AG04449 (cell line): ENCODE results near the gene SLC6A20.

Source experiments
- CTCF ChIA-PET: fragments of 350-600 bp; formaldehyde crosslinking; extraction: SDS; loops from one replicate; lab custom pipeline; 2021; ENCODE audit warnings: antibody characterized with exemption; lab: Yijun Ruan, JAX
- POLR2A ChIA-PET: fragments of 400-600, 350-600 bp; formaldehyde crosslinking; extraction: SDS; loops from one replicate; lab custom pipeline; 2020; ENCODE audit warnings: antibody characterized with exemption, inconsistent platforms; lab: Yijun Ruan, JAX
- DNase-seq: peaks from one replicate; pipeline ENCODE4 v3.0.0-alpha.2; 2010; ENCODE audit warnings: low read depth, low spot score
- H3K4me3 ChIP-seq: 2 replicates; pipeline ENCODE4 v1.5.1; 2011; ENCODE audit warnings: low read depth, mild to moderate bottlenecking, control low read depth, low read length
- TF ChIP-seq, protein P1 (sequence below): IDR thresholded peaks from one replicate; pipeline ENCODE4 v1.5.1; 2011; ENCODE audit warnings: mild to moderate bottlenecking, moderate library complexity, low read length, control low read depth, inconsistent platforms; ENCODE audit not compliant: insufficient read depth; ENCODE audit errors: missing control alignments

SLC6A20 gene

DNA sequence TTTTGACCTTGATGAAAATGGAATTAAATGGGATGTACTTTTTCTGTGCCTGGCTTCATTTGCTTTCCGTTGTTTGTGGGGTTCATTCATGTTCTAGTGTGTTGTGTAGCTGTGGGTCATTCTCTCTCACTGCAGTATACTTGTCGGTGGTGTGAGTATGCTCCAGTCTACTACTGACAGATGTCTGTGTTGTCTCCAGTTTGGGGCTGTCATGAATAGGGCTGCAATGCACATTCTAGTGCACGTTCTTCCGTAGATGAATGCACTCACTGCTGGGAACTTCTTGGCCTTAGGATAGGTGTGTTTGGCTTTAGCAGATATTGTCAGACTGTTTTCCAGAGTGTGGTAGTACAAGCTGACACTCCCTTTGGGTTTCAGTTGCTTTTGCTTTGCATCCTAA lies 1.7 kb upstream of the SLC6A20 start:
- ChIA-PET CTCF (no interaction called here), POLR2A (no interaction called here)
- TF ChIP-seq, protein P1, sequence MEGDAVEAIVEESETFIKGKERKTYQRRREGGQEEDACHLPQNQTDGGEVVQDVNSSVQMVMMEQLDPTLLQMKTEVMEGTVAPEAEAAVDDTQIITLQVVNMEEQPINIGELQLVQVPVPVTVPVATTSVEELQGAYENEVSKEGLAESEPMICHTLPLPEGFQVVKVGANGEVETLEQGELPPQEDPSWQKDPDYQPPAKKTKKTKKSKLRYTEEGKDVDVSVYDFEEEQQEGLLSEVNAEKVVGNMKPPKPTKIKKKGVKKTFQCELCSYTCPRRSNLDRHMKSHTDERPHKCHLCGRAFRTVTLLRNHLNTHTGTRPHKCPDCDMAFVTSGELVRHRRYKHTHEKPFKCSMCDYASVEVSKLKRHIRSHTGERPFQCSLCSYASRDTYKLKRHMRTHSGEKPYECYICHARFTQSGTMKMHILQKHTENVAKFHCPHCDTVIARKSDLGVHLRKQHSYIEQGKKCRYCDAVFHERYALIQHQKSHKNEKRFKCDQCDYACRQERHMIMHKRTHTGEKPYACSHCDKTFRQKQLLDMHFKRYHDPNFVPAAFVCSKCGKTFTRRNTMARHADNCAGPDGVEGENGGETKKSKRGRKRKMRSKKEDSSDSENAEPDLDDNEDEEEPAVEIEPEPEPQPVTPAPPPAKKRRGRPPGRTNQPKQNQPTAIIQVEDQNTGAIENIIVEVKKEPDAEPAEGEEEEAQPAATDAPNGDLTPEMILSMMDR = no peak
- H3K4me3 ChIP-seq = no peak overlapping the region
- DNase-seq = no peak

DNA sequence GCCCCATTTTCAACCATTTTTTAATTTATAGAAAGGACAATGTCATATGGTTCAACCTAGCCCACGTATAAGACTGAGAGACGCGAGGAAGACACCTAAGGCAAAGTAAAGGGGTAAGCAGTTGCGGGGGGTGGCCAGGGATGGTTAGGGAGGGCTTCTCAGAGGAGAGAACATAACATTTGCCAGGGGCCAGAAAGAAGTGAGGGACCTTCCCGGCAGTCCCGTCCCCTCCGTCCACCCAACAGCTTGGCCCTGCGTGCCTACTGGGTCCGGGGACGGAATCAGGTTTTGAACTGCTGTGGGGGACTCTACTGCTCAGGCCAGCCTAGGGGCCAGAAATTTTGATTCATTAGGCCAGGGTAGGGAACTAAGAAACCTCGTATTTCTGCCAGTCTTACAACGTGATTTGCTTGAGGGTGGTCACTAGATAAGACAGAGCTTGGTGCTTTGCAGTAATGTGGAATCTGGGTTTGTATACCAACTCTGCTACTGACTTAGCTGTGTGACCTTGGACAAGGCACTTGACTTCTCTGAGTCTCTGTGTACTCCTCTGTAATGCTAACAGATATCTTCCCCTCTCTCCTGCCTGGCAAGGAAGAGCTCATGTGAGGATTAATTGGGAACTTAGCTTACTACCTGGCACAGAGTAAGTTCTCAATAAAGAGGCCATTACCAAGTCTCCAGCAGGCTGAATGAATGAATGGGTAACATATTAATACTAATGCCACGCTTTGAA lies 734 bp upstream of the SLC6A20 start:
- no peak for DNase-seq
- H3K4me3 ChIP-seq = no peak overlapping the region
- TF ChIP-seq, protein P1 = no peak
- ChIA-PET CTCF (interaction anchor here (1.3 kb wide), 1 partner anchor 9 kb away, joined by 3 read pairs; no protein-coding TSS in a partner anchor), POLR2A (no interaction called here)

DNA sequence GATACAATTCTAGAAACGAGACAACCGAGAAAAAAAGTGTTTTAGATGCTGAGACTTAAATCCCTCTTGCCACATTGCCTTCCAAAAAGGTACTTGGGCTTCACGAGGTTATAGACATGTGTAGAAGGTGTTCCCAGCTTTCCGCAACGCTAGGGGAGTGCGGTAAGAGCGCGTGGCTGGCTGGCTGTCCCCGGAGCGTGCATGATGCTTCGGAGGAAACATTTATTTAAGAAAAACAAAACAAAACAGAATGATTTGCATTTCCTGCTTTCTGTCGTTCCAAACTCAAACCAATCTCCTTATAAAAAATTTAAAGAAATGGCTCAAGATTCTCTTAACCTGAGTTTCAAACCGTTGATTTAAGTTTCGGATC lies 841 bp downstream of the SLC6A20 start:
- CTCF ChIA-PET = no interaction called here

DNA sequence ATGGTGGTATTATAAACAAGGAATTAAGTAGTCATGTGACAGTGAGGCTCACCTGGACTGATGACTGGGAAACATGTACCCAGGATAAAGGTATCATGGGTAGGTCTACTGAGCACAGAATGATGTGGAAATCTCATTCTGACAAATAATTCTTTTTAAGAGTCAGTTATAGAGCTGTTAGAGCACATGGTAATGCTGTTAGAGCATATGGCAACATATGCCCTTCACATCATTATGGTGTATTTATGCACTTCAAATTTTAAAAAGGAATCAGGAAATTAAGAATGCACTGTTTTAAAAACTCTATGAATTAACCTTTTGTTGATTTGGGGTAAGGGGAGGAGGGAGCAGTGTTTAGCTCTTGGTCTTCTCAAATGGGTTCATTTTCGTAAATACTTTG lies 1.7 kb downstream of the SLC6A20 start:
- CTCF ChIA-PET = no interaction called here
- POLR2A ChIA-PET = no interaction called here
- TF ChIP-seq, protein P1 = no peak
- no peak overlapping the region for H3K4me3 ChIP-seq
- no peak for DNase-seq

More for the DNA sequence above, 841 bp downstream of the SLC6A20 start:
- TF ChIP-seq, protein P1 = no peak
- DNase-seq = no peak
- POLR2A ChIA-PET = no interaction called here
- H3K4me3 ChIP-seq = no peak overlapping the region

DNA sequence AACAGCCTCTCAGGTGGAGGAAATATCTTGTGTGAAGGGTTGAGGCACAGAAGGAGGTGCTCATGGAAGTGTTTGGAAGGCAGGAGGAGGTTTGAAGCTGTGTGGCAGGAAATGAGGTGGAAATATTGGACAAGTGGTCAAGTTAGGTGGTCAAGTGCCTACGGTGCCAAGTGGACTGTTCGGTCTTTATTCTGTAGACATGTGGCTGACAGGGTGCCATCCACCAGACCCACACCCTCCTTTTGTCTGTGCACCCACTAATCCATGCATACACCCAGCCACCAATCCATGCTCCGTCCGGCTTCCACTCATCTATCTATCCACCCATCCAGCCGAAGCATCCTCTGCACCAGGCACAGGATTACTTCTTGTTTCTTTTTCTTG lies 2.2 kb downstream of the SLC6A20 start:
- TF ChIP-seq, protein P1 = no peak

DNA sequence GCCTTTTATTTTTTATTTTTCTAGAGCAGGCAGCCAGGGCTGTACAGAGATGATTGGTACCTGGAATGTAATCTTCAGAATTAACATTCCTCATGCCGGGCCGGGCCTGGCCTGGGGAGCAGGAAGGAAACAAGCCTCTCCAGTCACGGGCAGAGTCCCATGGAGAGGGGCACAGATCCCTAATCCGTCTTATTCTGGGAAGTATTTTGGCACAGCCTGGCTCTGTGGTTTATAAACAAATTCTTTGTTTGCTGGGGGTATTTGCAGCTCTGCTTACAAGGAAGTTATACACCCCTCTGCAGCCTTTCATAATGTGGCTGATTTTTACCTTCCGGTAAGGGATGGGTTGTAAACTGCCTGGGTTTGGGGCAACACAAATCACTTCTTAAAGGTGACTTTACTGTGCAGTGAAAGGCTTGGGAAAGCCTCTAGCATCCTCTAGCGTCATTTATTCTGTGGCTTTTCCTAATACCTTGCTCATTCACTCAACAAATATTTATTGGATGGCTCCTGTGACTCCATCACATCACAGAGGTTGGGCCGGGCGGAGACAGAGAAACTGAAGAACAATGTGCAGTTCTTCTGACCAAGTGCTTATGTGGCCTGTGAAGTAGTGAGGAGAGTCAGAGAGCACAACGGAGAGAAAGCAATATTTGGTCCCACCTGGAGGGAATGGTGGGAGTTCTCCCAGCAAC lies 2.7 kb downstream of the SLC6A20 start:
- DNase-seq = no peak
- TF ChIP-seq, protein P1 = no peak
- H3K4me3 ChIP-seq = no peak overlapping the region
- ChIA-PET POLR2A (no interaction called here), CTCF (no interaction called here)

More for the DNA sequence above, 2.2 kb downstream of the SLC6A20 start:
- no peak for DNase-seq
- ChIA-PET POLR2A (no interaction called here), CTCF (no interaction called here)
- H3K4me3 ChIP-seq = no peak overlapping the region
